Stimulated activated CD4-positive, alpha-beta T cell treated with anti-CD3 and anti-CD28 coated beads, Interleukin-1b, Interleukin-23, amount 100 ng/mL, for 1 hour (primary cell): Measurements from ENCODE around the gene MBNL1.

ENCODE experiments used
- DNase-seq, 2 donors: peaks; one replicate each; pipeline ENCODE4 v3.0.0-alpha.2; 2020; ENCODE audit warnings: low read depth in 2 of 2

Gene MBNL1

GRCh38 chr3:152268555-152269055, at the start of gene MBNL1:
TSS of gene MBNL1 (plus strand) at chr3:152268929. CDS start at chr3:152300194, 31,265 bp downstream.
- peak; percentile 59 to 72 for DNase-seq

GRCh38 chr3:152219216-152219615, 49.5 kb upstream of the MBNL1 start:
- no peak for DNase-seq

- no peak for DNase-seq
Measured at GRCh38 chr3:152219769-152220255, 48.9 kb upstream of the MBNL1 start.

GRCh38 chr3:152222327-152222726, 46.4 kb upstream of the MBNL1 start:
- no peak for DNase-seq

GRCh38 chr3:152225201-152225600, 43.5 kb upstream of the MBNL1 start:
- no peak for DNase-seq

- no peak for DNase-seq
Measured at GRCh38 chr3:152226176-152226575, 42.6 kb upstream of the MBNL1 start.

GRCh38 chr3:152227027-152227426, 41.7 kb upstream of the MBNL1 start:
- no peak for DNase-seq

- DNase-seq: no peak
Measured at GRCh38 chr3:152229692-152230091, 39.0 kb upstream of the MBNL1 start.

GRCh38 chr3:152230370-152230769, 38.4 kb upstream of the MBNL1 start:
- DNase-seq: no peak

GRCh38 chr3:152232001-152232400, 36.7 kb upstream of the MBNL1 start:
- DNase-seq: no peak

- DNase-seq: no peak
Measured at GRCh38 chr3:152232679-152233078, 36.0 kb upstream of the MBNL1 start.

- no peak for DNase-seq
Measured at GRCh38 chr3:152234657-152235375, 33.9 kb upstream of the MBNL1 start.

GRCh38 chr3:152235709-152236298, 32.9 kb upstream of the MBNL1 start:
- DNase-seq: no peak

- no peak for DNase-seq
Measured at GRCh38 chr3:152236716-152237115, 32.0 kb upstream of the MBNL1 start.

GRCh38 chr3:152241142-152242017, 27.3 kb upstream of the MBNL1 start:
- no peak for DNase-seq

GRCh38 chr3:152243301-152243711, 25.4 kb upstream of the MBNL1 start:
- no peak for DNase-seq

GRCh38 chr3:152243721-152244516, 24.8 kb upstream of the MBNL1 start:
- no peak for DNase-seq

- DNase-seq: no peak
Measured at GRCh38 chr3:152244517-152244888, 24.2 kb upstream of the MBNL1 start.

- DNase-seq: no peak
Measured at GRCh38 chr3:152245498-152246170, 23.1 kb upstream of the MBNL1 start.

- no peak for DNase-seq
Measured at GRCh38 chr3:152251916-152252315, 16.8 kb upstream of the MBNL1 start.

- no peak for DNase-seq
Measured at GRCh38 chr3:152252755-152253154, 16.0 kb upstream of the MBNL1 start.
